Effector memory CD8-positive, alpha-beta T cell (primary cell): ENCODE results near the gene CHI3L1.

Source experiments
- ATAC-seq: fragments of 150-1000 bp; cut with Tn5 transposase; replicated peaks from 2 replicates; pipeline ENCODE4 v1.10.0; 2021; ENCODE audit warnings: mild to moderate bottlenecking, moderate library complexity
- DNase-seq, 3 experiments: peaks; one replicate each; pipeline ENCODE4 v3.0.0; 2021
- H3K27ac Mint-ChIP-seq, 2 donors: one replicate each; pipeline ENCODE4 v1.8.0; 2022; ENCODE audit warnings: mild to moderate bottlenecking in 2 of 2, mixed read lengths in 2 of 2, moderate library complexity in 2 of 2
- H3K27me3 Mint-ChIP-seq, 2 donors: one replicate each; pipeline ENCODE4 v1.8.0; 2022; ENCODE audit warnings: mixed read lengths in 2 of 2
- H3K36me3 Mint-ChIP-seq: one replicate; pipeline ENCODE4 v1.8.0; 2022; ENCODE audit warnings: mild to moderate bottlenecking, moderate library complexity, mixed read lengths; ENCODE audit not compliant: insufficient read depth
- H3K4me1 Mint-ChIP-seq, 2 donors: one replicate each; pipeline ENCODE4 v1.8.0; 2022; ENCODE audit warnings: low read depth in 2 of 2, mixed read lengths in 2 of 2
- H3K4me3 Mint-ChIP-seq, 2 donors: one replicate each; pipeline ENCODE4 v1.8.0; 2022; ENCODE audit warnings: mild to moderate bottlenecking in 2 of 2, mixed read lengths in 2 of 2, moderate library complexity in 2 of 2
- H3K9me3 Mint-ChIP-seq, 2 donors: one replicate each; pipeline ENCODE4 v1.8.0; 2022; ENCODE audit warnings: mixed read lengths in 2 of 2

CHI3L1 gene

DNA sequence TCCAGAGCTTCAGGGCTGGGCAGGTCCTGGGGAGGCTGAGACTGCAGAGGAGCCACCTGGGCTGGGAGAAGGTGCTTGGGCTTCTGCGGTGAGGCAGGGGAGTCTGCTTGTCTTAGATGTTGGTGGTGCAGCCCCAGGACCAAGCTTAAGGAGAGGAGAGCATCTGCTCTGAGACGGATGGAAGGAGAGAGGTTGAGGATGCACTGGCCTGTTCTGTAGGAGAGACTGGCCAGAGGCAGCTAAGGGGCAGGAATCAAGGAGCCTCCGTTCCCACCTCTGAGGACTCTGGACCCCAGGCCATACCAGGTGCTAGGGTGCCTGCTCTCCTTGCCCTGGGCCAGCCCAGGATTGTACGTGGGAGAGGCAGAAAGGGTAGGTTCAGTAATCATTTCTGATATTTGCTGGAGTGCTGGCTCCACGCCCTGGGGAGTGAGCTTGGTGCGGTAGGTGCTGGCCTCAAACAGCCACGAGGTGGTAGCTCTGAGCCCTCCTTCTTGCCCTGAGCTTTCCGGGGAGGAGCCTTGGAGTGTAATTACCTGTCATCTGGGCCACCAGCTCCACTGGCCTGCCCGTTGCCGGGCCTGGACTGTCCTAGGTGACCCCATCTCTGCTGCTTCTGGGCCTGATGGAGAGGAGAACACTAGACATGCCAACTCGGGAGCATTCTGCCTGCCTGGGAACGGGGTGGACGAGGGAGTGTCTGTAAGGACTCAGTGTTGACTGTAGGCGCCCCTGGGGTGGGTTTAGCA, 20.1 kb downstream of the CHI3L1 start:
- no peaks in the 10 kb centered on the region for H3K4me1 Mint-ChIP-seq
- H3K4me3 Mint-ChIP-seq = no peak overlapping the region
- peaks cover 3% of the 10 kb centered on the region for H3K36me3 Mint-ChIP-seq
- H3K27ac Mint-ChIP-seq = no peak overlapping the region
- H3K27me3 Mint-ChIP-seq = peaks cover 32 to 67% of the 10 kb centered on the region in 2 donors
- peak; percentile 21 for ATAC-seq
- no peaks in the 10 kb centered on the region for H3K9me3 Mint-ChIP-seq
- no peak for DNase-seq

DNA sequence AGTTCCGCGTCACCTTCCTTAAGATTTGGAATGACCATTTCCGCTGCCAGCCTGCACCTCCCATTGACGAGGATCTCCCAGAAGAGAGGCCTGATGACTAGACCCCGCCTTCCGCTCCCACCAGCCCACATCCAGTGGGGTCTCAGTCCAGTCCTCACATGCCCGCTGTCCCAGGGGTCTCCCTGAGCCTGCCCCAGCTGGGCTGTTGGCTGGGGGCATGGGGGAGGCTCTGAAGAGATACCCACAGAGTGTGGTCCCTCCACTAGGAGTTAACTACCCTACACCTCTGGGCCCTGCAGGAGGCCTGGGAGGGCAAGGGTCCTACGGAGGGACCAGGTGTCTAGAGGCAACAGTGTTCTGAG, 20.7 kb downstream of the CHI3L1 start:
- ATAC-seq (no peak), DNase-seq (no peak)
- no peak overlapping the region for H3K4me3 Mint-ChIP-seq
- H3K27me3 Mint-ChIP-seq = peaks cover 37 to 72% of the 10 kb centered on the region in 2 donors
- no peaks in the 10 kb centered on the region for H3K4me1 Mint-ChIP-seq
- H3K27ac Mint-ChIP-seq = no peak overlapping the region
- peaks cover 3% of the 10 kb centered on the region for H3K36me3 Mint-ChIP-seq
- no peaks in the 10 kb centered on the region for H3K9me3 Mint-ChIP-seq

DNA sequence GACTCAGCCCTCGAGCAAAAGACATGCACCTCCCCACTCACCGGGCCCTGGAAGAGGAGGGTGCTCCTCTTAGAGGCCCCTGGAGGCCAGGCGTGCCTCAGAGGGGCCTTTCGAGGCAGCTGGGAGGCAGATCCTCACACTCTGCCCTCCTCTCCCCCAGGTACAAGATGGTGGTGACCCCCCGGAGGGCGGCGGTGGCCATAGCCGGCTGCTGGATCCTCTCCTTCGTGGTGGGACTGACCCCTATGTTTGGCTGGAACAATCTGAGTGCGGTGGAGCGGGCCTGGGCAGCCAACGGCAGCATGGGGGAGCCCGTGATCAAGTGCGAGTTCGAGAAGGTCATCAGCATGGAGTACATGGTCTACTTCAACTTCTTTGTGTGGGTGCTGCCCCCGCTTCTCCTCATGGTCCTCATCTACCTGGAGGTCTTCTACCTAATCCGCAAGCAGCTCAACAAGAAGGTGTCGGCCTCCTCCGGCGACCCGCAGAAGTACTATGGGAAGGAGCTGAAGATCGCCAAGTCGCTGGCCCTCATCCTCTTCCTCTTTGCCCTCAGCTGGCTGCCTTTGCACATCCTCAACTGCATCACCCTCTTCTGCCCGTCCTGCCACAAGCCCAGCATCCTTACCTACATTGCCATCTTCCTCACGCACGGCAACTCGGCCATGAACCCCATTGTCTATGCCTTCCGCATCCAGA, 21.3 kb downstream of the CHI3L1 start:
- no peak for ATAC-seq
- no peak overlapping the region for H3K4me3 Mint-ChIP-seq
- peaks cover 38 to 75% of the 10 kb centered on the region in 2 donors for H3K27me3 Mint-ChIP-seq
- H3K4me1 Mint-ChIP-seq = no peaks in the 10 kb centered on the region
- peaks cover 3% of the 10 kb centered on the region for H3K36me3 Mint-ChIP-seq
- H3K9me3 Mint-ChIP-seq = no peaks in the 10 kb centered on the region
- H3K27ac Mint-ChIP-seq = no peak overlapping the region
- DNase-seq = no peak

DNA sequence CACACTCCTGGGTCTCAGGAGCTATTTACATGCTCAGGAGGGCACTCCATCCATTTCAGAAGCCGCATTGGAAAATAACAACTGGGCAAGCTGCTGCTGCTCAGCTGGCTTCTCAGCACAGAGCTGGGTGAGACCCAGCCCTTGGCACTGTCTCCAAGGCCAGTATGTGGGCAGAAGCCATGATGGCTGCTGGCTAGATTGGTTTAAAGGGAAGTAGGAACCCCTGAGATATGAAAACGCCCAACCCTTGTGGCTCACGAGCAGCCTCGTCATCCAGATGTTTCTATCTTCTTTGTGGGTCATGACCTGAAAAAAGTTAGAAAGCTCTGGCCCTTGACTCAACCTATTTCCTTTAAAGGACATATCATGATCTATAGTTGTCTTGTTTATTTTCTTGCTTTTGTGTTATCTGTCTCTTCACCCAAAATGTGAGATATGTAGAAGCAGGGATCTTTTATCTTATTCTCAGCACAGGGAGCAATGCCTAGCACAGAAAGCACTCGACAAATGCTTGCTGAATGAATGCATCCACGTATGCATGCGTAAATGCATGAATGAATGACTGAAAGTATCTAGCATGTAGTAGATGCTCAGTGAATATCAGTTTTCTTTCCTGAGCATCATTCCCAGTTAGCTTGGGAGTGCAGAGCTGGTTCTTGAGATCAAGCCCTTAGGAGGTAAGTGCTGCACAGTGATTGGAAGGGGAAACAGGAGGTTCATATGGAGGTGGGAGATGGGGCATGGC, 22.4 kb downstream of the CHI3L1 start:
- ATAC-seq (no peak), DNase-seq (no peak)
- Mint-ChIP-seq H3K4me1 (no peaks in the 10 kb centered on the region), H3K27ac (no peak overlapping the region), H3K27me3 (peaks cover 45 to 75% of the 10 kb centered on the region in 2 donors), H3K36me3 (peaks cover 3% of the 10 kb centered on the region), H3K4me3 (no peak overlapping the region), H3K9me3 (no peaks in the 10 kb centered on the region)

DNA sequence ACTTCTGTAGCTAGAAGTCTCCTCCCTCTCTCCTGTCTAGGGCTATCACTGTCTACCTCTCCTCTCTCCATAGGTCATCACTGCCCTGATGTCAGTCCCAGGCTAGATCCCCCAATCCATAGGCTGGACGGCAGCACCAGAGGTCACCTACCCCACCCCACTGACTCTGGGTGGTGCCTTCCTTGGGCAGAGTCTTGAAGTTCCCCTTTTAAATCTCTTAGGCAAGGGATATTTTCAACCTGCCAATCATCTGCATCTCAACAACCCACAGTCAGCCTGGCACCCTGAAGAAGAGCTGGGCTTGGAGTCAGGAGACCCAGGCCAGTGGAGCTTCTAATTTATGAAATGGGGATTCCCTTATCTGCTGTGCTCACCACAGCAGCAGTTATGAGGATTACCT, 24.1 kb downstream of the CHI3L1 start:
- DNase-seq = no peak
- ATAC-seq = no peak
- Mint-ChIP-seq H3K36me3 (peaks cover 3% of the 10 kb centered on the region), H3K4me3 (no peak overlapping the region), H3K9me3 (no peaks in the 10 kb centered on the region), H3K4me1 (no peaks in the 10 kb centered on the region), H3K27me3 (peaks cover 45 to 67% of the 10 kb centered on the region in 2 donors), H3K27ac (no peak overlapping the region)

DNA sequence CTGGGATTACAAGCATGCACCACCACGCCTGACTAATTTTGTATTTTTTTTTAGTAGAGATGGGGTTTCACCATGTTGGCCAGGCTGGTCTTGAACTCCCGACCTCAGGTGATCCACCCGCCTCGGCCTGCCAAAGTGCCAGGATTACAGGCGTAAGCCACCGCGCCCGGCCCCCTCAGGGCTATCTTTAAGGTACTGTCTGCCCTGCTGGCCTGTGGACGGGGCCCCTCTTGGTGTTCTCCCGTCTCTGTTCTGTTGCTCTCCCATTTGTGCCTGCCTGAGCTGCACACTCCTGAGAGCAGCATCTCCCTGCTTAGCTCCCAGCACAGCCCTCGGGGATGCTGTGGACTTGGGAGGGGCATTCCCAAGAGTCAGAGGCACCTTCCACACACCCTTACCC, 24.8 kb downstream of the CHI3L1 start:
- Mint-ChIP-seq H3K4me3 (no peak overlapping the region), H3K9me3 (no peaks in the 10 kb centered on the region), H3K4me1 (no peaks in the 10 kb centered on the region), H3K27ac (no peak overlapping the region), H3K27me3 (peaks cover 45 to 62% of the 10 kb centered on the region in 2 donors), H3K36me3 (peaks cover 3% of the 10 kb centered on the region)
- ATAC-seq (no peak), DNase-seq (no peak)

DNA sequence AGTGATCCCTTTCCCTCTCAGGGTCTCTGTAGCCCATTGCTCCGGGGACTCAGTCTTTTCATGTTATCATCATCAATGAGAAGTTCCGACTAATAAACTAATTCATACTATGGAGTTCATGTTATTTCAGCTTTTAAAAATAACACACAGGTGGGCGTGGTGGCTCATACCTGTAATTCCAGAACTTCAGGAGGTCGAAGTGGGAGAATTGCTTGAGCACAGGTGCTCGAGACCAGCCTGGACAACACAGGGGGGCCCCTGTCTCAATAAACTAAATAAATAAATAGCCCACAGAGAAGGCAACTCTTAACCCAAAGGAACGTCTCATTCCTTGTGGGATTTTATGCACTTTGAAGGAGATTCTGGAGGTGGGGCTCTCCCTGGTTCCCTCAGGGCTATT, 25.3 kb downstream of the CHI3L1 start:
- Mint-ChIP-seq H3K4me1 (no peaks in the 10 kb centered on the region), H3K27ac (no peak overlapping the region), H3K9me3 (no peaks in the 10 kb centered on the region), H3K36me3 (peaks cover 3% of the 10 kb centered on the region), H3K27me3 (peaks cover 47 to 57% of the 10 kb centered on the region in 2 donors), H3K4me3 (no peak overlapping the region)
- no peak for DNase-seq
- no peak for ATAC-seq

DNA sequence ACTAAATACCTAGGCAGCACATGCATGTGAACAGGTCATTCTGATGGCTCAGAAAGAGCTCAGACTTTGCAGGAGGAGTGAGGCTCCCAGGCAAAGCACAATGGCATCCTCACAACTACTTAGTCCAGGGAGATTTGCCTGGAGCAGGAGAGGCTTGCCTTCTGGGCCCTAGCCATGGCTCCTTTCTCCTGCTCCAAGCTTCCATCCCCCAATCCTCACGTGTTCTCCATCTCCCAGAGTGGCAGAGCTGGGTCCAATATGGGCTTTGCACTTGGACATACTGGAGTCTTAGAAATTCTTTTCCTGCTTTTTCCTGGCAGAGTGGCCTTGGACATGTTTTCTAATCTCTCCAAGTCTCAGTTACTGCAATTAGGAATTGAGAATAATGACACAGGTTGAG, 26.7 kb downstream of the CHI3L1 start:
- Mint-ChIP-seq H3K27me3 (peaks cover 45 to 53% of the 10 kb centered on the region in 2 donors), H3K4me3 (no peak overlapping the region), H3K36me3 (peaks cover 3% of the 10 kb centered on the region), H3K27ac (no peak overlapping the region), H3K9me3 (no peaks in the 10 kb centered on the region), H3K4me1 (no peaks in the 10 kb centered on the region)
- ATAC-seq (no peak), DNase-seq (no peak)

DNA sequence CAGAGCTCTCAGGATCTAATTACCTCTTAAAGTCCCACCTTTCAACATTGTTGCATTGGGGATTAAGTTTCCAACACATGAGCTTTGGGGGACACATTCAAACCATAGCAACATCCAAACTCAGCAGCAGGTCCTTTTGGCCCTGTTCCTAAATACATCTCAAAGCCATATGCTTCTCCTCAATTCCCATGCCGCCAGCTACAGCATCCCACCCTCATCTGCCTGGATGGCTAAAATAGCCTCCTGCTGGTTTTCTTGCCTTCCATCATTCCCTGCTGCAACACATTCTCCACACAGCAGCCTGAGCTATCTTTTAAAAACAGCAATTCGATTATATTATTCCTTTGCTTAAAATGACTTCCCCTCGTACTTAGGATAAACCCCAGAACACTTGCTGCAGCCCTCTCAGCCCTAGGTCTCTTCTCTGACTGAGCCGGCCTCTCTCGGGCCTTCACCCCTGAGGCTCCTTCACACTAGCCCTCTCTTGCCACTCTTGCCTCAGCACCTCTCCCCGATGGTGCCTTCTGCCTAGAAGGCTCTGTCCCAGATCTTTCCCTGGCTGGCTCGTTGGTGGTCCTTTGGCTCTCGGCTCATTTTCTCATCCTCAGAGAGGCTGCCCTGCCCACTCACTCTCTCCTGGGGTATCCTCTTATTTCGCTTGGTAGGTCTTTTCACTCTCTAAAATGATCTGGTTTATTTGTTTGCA, 27.4 kb downstream of the CHI3L1 start:
- peaks cover 40 to 52% of the 10 kb centered on the region in 2 donors for H3K27me3 Mint-ChIP-seq
- H3K4me3 Mint-ChIP-seq = no peak overlapping the region
- no peak for DNase-seq
- H3K36me3 Mint-ChIP-seq = peaks cover 3% of the 10 kb centered on the region
- no peaks in the 10 kb centered on the region for H3K4me1 Mint-ChIP-seq
- H3K9me3 Mint-ChIP-seq = no peaks in the 10 kb centered on the region
- ATAC-seq = no peak
- H3K27ac Mint-ChIP-seq = no peak overlapping the region

DNA sequence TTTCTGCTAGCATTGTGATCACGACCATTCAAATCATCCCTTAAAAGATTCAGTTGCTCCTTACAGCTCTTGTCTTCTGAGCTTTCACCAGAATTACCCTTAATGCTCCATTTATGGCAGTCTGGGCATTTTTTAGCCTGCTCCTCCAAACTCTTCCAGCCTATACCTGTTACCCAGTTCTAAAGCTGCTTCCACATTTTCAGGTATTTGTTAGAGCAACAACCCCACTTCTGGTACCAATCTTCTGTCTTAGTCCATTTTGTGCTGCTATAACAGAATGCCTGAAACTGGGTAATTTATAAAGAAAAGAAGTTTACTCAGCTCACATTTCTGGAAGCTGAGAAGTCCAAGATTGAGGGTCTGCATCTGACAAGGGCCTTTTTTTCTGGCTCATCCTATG, 28.1 kb downstream of the CHI3L1 start:
- H3K27ac Mint-ChIP-seq = no peak overlapping the region
- ATAC-seq (no peak), DNase-seq (no peak)
- H3K9me3 Mint-ChIP-seq = no peaks in the 10 kb centered on the region
- peaks cover 40 to 52% of the 10 kb centered on the region in 2 donors for H3K27me3 Mint-ChIP-seq
- no peak overlapping the region for H3K4me3 Mint-ChIP-seq
- H3K4me1 Mint-ChIP-seq = no peaks in the 10 kb centered on the region
- peaks cover under 1% of the 10 kb centered on the region for H3K36me3 Mint-ChIP-seq

DNA sequence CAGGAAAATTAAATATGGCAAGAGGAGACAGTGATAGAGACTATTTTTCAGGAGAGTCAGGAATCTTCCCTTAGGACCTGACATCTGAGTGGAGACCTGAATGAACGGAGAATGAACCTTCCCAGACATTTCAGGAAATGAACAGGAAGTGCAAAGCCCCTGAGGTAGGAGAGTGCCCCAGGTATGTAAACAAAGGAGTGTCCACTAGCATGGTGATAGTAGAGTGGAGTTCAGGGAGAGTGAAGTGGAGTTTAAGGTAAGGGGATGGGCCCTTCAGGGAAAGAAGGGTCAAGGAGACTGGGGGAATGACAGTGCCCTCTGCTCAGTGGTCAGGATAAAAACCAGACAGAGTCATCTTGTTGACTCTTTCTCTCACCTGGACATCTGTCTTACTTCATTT, 30.2 kb downstream of the CHI3L1 start:
- Mint-ChIP-seq H3K27me3 (peaks cover 43 to 51% of the 10 kb centered on the region in 2 donors), H3K4me1 (no peaks in the 10 kb centered on the region), H3K36me3 (no peaks in the 10 kb centered on the region), H3K4me3 (no peak overlapping the region), H3K9me3 (no peaks in the 10 kb centered on the region), H3K27ac (no peak overlapping the region)
- DNase-seq = no peak
- ATAC-seq = no peak

DNA sequence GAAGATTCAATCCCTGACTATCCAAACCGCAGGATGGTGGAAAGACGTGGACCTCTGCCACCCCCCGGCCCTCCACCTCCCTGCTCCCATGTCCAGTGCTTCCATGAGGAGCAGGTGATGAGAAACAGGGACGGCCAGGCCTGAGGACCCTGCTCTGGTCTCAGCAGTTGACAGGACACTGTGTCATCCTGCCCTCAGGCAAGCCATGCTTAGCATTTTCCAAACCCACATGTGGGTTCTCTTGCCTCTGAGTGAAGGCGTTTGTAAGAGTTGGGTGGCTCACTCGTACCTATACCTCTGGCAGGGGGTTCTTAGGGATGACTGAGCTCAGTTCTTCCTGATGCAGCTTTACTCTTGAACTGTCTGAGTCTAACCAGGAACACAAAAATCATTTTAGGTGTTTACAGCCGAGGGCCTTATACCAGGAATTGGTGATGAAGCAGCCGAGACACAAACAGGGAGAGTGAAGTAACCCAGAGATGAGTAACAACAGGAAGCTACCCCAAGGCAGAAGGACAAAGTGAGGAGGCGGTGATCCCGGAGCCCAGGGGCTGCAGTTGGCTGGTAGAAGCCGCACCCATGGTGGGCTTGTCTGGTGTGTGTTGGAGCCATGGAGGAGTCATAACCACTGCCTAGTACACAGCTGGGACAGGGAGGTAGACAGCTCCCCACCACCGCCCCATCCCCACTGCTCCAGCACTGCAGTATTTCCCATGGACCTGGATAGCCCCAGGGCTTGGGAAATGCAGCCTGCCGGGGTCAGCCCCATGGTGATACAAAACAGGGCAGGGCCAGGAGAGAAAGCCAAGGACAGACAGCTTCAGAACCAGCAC, 32.3 kb downstream of the CHI3L1 start:
- Mint-ChIP-seq H3K36me3 (no peaks in the 10 kb centered on the region), H3K4me1 (no peaks in the 10 kb centered on the region), H3K9me3 (no peaks in the 10 kb centered on the region), H3K27me3 (peaks cover 32 to 64% of the 10 kb centered on the region in 2 donors), H3K4me3 (no peak overlapping the region), H3K27ac (no peak overlapping the region)
- ATAC-seq (no peak), DNase-seq (no peak)
